SKM-1 (cell line): Measurements from ENCODE around the gene ADIG.
"Not testable (repeated sequence)": the region's sequence is repeated elsewhere in the genome, so short reads cannot be mapped to it uniquely, and the experiment has no call there.

Experiments
- DNase-seq: peaks from one replicate; lab custom pipeline; 2025; ENCODE audit not compliant: unreplicated experiment; lab: John Stamatoyannopoulos, UW

ADIG gene

DNA sequence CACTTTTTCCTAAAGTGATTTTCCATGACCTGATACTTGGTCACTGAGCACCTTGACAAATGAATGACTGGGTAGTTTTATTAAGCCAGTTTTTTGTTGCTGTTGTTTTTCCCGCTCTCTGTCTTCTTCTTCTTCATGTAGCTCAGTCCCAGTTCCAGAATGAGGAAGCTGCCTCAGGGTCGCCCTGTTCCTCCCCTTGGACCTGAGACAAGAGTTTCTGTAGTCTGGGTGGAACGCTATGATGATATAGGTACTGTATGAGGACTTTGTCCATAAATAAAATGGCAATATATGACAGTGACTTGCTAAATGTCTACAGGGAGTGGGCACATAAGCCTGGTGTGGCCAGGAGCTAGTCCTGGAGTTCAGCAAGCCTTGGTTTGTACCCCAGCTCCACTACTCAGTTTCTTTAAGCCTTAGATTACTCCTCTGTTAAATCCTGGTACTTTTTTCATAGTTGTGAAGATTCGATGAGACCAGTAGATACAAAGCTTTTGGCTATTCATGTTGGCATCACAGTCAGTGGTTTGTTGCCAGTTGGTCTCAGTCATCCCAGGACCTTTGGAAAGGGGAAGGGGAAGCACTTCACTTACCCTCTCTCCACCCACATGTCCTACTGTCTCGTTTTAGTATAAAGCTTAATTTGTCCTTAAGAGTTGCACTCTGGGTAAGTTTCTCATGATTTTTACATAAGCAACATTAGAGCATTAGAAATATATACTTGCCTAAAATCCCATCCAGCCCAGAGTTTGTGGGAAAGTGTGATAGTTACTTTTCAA lies 11.1 kb upstream of the ADIG start:
- DNase-seq = no peak

GRCh38 chr20:38573413-38573812 lies 7.6 kb upstream of the ADIG start:
- DNase-seq = no peak

- DNase-seq = no peak
Observed at GRCh38 chr20:38579219-38579910, 1.6 kb upstream of the ADIG start.

GRCh38 chr20:38579921-38580320 lies 1.1 kb upstream of the ADIG start:
- no peak for DNase-seq

DNA sequence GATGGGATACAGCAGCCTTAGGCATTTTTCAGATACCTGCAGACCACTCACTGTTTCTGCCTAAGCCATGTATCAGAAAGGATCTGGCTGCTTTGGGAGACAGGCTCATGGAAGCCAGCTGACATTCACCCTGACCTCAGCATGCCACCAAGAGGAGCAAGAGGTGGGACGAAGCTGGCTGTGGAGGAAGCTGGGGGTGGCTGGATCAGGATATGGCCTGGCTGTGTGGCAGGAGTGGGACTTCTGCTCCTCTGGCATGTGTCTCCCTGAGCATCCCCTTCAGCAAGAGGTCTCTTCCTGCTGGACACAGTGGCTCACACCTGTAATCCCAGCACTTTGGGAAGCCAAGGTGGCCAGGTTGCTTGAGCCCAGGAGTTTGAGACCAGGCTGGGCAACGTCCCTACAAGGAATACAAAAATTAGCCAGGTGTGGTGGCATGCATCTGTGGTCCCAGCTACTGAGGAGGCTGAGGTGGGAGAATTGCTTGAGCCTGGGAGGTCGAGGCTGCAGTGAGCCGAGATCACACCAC lies 897 bp downstream of the ADIG start:
- no peak for DNase-seq

- no peak for DNase-seq
Observed at GRCh38 chr20:38583306-38583705, 2.3 kb downstream of the ADIG start.

DNA sequence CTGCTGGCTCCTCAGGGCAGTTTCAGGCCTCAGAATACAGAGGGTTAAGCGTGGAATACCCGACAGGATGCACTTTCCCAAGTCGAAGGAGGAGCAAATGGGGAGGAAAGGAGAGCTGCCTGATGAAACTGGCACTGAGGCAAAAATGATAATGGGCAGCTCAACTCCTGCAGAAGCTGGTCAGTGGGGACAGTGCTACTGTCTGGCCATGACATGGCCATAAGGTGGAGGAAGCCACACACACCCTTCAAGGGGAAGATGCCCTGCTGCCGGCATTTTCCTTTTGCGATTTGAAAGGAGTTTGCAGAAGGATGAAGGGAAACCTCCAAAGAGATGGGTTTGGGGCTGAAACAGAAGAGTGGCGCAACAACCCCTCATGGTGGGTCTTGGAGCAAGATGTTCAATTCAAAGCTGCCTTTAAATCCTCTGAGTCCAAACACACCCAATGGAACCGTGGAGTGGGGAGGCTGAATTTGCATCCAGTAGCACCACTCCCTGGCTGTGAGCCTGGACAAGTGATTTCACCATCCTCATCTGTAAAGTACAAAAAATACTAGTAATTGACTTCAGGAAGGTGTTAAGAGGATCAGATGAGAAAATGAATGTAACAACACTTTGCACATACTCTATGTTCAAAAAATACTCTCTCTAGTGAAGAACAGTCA lies 3.2 kb downstream of the ADIG start:
- DNase-seq = no peak

GRCh38 chr20:38585404-38586180 lies 4.6 kb downstream of the ADIG start:
- no peak for DNase-seq

DNA sequence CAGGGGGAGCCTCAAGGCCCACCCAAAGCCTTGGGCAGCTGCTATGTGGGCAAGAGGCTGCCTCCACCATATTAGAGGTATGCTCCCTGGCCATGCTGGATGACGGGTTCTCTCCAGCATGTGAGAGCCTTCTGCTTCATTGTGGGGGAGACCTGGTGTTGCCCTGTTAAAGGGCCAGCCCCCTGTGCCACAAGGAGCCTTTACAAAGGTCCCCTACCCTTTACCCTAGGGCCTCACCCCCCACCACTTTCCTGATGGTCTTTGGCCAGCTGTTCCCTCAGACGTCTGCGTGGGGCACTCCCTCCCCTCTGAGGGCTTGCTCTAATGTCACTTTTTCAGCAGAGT lies 5.2 kb downstream of the ADIG start:
- DNase-seq = no peak

GRCh38 chr20:38588303-38588702 lies 7.3 kb downstream of the ADIG start:
- no peak for DNase-seq

DNA sequence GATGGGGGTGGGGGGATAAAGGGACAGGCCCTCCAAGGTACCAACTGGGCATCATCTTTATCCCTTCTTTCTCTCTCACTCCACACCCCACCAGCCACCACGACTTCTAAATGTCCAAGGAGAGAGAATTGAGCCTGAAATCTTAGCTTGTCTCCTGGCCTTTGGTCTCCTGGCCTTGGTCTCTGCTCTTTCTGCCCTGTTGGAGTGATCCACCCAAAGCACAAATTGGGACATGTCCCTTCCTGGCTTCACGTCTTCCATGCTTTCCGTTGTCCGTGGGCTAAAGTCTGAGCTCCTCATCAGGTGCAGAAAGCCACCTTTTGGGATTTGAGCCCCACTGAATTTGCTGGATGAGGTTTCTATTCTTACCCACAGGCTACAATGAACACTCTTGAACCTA lies 8.4 kb downstream of the ADIG start:
- no peak for DNase-seq

DNA sequence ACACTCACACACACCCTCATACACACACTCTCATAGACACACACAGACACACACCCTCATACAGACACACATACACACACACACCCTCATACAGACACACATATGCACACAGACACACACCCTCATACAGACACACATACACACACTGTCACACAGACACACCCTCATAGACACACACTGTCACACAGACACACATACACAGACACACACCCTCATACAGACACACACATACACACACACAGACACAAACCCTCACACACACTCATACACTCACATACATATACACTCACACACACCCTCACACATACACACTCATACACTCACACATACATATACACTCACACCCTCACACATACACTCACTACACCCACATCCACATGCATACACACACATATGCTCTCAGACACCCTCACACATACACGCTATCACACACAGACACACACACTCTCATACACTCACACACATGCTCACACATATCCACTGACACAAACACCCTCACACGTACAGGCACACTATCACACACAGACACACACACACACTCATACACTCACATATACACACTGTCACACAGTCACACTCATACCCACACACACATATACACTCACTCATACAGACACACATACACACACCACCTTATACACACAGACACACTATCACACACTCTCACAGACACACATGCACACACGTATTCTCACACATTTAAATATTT lies 9.1 kb downstream of the ADIG start:
- DNase-seq = no peak

DNA sequence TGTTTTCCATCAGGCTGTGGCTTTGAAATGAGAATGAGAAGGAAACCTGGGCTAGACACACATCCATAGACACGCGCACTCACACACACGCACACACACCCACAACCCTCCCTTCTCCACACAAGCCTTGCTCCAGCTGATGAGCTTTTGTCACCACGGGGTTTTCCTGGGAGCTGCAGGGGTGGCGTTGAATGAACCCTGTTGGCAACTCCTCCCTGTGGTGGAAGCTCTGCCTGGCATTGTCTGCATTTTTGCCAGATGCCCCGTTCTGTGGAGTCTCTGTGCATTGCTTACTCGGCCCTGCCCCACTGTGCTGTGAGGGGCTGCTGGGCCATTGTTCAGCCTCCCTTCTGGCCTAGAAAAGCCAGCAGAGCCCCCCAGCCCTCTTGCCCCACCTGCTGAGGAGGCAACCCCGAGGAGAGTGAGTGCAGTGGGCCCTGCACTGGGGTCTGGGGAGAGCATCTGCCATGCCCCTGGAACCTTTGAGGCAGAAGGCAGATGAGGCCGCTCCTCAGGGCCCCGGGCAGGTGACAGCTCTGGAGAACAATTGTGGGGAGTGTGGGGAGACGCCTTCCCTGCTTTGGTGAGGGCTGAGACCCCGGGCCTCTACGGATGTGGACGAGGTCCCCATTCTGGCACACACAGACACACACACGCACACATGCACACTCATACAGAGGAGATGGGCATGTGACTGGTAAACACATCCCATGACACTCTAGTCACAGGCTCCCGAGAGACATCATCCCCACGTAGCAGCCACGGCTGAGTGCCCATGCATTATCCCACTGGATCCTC lies 9.9 kb downstream of the ADIG start:
- no peak for DNase-seq

DNA sequence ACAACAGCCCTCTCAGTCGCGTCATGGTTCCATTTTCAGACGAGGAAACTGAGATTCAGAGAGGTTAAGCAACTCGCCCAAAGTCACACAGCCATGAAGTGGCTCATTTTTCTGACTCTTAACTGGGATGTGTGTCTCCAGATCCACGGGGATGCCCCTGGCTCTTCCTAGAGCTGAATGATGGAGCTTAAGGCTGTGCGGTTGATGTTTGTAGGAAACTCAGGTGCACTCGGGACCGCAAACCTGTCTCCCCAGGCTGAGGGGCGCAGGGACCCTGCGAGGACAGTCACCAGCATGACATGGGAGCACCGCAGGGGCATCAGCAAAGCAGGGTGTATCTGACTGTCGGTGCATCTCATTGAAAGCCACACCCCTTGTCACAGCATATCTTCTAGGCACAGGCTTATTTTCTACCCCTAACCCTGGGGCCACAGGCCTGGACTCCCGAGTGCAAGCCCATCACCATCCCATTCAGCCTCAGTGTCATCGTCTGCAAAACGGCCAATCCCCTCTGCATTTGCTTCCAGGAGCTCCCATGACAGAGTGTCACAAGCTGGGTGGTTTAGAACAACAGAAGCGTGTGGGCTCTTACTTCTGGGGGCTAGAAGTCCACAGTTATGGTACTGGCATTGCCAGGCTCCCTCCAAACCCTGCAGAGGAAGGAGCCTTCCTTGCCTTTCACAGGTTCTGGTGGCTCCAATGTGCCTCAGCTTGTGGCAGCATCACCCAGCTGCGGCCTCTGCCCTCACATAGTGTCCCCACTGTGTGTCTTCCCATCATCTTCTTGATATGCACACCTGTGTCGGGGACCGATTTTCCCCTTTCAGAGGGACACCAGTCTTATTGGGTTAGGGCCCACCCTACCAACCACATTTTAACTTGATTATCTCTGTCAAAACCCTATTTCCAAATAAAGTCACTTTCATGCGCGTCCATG lies 10.7 kb downstream of the ADIG start:
- no peak for DNase-seq

GRCh38 chr20:38592411-38592790 lies 11.4 kb downstream of the ADIG start:
- not testable (repeated sequence) for DNase-seq

GRCh38 chr20:38594281-38594680 lies 13.3 kb downstream of the ADIG start:
- not testable (repeated sequence) for DNase-seq

- not testable (repeated sequence) for DNase-seq
Observed at GRCh38 chr20:38595886-38596285, 14.9 kb downstream of the ADIG start.

- no peak for DNase-seq
Observed at GRCh38 chr20:38599410-38599882, 18.4 kb downstream of the ADIG start.

DNA sequence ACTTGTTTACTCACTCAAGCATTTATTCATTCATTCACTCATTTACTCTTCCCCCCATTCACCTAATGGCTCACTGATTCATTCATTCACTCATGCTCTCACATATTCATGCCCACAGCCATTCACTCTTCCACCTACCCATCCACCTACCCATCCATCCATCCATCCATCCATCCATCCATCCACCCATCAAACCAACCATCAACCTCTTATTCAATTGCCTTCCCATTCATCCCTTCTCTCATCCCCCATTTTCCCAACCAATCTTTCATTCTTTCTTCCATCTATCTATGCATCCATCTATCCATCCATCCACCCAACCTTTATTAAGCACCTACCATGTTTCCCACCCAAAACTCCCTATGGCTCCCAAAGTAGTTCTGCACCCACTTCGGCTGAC lies 19.1 kb downstream of the ADIG start:
- DNase-seq = no peak
